GM23338 (cell line): ENCODE measurements around the gene RFX2.

ENCODE experiments used
- CREB1 ChIP-seq: fragments of 250-450 bp; sonication (Bioruptor Pico); IDR thresholded peaks from 2 replicates; pipeline ENCODE4 v1.5.0; 2020; ENCODE audit warnings: low read depth, mild to moderate bottlenecking, moderate library complexity
- TF ChIP-seq, protein P1 (sequence below), 2 experiments: fragments of 200-600 bp in 1 of 2; sonication (generic) in 1 of 2; conservative IDR thresholded peaks; 2 replicates each; pipeline versions ENCODE4 v1.5.1 to v1.6.1; 2016 to 2017; ENCODE audit warnings: antibody characterized with exemption in 2 of 2, low read depth in 2 of 2, mild to moderate bottlenecking in 2 of 2, moderate library complexity in 1 of 2

DNA sequence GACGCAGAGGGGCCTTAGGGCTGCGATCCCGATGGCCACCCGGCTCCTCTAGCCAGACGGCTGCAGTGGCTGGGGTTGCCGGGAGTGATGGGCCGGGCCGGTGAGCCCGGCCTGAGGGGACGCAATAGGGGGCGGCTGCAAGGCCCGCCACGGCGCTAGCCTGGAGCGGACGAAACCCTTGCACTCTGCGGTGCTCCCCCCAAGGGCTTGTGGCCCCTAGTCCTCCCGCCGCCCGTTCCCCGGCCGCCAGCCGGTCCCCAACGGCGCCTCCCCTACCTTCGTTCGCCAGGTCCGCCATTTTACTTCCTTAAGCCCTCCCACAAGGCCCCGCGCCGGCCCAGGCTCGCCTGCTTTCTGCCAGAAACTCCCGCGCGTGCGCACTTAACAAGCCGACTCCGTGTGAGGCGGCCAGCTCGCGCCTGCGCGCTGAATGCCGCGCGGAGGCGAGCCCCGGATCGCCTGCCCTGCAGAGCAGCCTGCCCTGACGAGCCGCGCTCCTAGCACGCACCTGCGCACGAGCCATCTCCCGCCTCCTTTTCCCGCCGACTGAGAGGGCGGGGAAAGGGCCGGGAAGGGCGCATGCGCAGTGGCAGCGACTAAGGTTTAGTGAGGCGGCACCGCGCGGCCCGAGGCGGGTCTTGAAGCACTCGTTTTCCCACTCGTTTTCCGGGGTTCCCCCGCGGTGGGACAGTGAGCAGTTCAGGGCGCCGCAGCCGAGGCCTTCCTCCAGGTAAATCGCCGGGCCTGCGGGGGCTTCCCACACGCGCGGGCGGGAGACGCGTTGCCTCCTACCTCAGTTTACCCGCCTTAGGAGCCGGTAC, 132.3 kb downstream of the RFX2 start, which contains the start of gene RANBP3:
- TF ChIP-seq, protein P1, sequence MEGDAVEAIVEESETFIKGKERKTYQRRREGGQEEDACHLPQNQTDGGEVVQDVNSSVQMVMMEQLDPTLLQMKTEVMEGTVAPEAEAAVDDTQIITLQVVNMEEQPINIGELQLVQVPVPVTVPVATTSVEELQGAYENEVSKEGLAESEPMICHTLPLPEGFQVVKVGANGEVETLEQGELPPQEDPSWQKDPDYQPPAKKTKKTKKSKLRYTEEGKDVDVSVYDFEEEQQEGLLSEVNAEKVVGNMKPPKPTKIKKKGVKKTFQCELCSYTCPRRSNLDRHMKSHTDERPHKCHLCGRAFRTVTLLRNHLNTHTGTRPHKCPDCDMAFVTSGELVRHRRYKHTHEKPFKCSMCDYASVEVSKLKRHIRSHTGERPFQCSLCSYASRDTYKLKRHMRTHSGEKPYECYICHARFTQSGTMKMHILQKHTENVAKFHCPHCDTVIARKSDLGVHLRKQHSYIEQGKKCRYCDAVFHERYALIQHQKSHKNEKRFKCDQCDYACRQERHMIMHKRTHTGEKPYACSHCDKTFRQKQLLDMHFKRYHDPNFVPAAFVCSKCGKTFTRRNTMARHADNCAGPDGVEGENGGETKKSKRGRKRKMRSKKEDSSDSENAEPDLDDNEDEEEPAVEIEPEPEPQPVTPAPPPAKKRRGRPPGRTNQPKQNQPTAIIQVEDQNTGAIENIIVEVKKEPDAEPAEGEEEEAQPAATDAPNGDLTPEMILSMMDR (conservative IDR thresholded peaks at IDR 0.05; ENCODE audit: low read depth in 2 of 2), result no peak
- TF ChIP-seq CREB1 (CRISPR knock-in tag), result peak; percentile 51
